Omental fat pad (tissue), 4 donors: ENCODE measurements around the gene FSIP2. TPM values are rescaled to one million over a fixed set of nuclear protein-coding genes. Genes with fewer than 3 reads are reported as not detected.

Source experiments
- ATAC-seq: fragments of 150-250 bp; one replicate; pipeline ENCODE4 v1.9.1; 2016; ENCODE audit warnings: mild to moderate bottlenecking, moderate library complexity; ENCODE audit not compliant: low FRiP score
- DNase-seq: peaks from one replicate; pipeline ENCODE4 v3.0.0-alpha.2; 2019; ENCODE audit warnings: low spot score
- total RNA-seq, 4 donors: library from RNA; depleted of rRNA; stranded (reverse); fragments of >200 nt; gene quantifications; one replicate each; pipeline ENCODE4 v1.1.0, GENCODE V29; 2016
- TF ChIP-seq, protein P1 (sequence below), 3 donors: fragments of 450-650 bp; IDR thresholded peaks; one replicate each; pipeline ENCODE4 v1.5.1; 2016 to 2017; ENCODE audit warnings: antibody characterized with exemption in 3 of 3, mild to moderate bottlenecking in 3 of 3, moderate library complexity in 2 of 3

FSIP2 gene
- total RNA-seq, 4 donors from 2014 or later = 0.24 to 1.3 (median 0.36) TPM

DNA sequence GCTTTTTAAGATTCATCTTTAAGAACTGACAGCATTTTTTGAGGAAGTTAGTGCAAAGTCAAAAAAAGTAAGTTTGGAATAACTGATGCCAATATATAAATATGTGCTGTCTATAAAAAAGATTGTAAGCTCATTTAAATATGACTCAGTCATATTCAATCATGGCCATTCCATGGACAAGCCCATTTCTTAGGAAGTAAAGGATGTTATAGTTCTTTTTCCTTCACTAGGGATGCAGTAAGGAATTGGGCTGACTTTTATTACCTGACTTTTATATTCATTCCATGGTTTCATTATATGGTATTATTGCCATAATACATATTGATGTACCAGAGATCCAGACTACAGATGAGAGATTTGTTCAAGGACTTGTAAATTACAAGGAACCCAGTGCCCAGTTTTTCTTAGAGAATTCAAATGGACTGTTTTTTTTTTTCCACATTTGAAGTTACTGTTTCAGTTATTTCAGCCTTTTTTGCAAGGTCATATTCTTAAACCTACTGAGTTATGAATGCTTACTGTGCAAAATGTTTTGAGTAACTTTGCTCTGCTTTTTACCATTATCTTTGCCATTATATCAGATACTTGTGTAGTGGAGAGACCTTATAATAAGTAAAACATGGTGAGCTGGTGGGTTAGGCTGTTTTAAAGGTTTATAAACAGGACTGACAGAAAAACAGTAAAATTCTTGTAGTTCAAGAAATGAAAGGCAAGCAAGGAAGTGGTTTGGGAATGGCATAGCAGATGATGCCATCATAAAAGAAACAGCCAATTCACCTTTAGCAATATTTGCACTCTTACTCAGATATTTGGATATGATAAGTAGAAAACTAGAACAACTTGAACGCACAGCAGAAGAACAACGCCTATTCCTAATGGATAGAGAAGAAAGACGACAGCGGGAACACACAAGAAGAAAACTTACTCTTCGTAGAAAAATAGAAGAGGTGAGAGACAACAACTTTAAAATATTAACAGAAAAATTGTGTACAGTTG, 7.6 kb downstream of the FSIP2 start:
- DNase-seq (no peak), ATAC-seq (no peak)
- TF ChIP-seq, protein P1, sequence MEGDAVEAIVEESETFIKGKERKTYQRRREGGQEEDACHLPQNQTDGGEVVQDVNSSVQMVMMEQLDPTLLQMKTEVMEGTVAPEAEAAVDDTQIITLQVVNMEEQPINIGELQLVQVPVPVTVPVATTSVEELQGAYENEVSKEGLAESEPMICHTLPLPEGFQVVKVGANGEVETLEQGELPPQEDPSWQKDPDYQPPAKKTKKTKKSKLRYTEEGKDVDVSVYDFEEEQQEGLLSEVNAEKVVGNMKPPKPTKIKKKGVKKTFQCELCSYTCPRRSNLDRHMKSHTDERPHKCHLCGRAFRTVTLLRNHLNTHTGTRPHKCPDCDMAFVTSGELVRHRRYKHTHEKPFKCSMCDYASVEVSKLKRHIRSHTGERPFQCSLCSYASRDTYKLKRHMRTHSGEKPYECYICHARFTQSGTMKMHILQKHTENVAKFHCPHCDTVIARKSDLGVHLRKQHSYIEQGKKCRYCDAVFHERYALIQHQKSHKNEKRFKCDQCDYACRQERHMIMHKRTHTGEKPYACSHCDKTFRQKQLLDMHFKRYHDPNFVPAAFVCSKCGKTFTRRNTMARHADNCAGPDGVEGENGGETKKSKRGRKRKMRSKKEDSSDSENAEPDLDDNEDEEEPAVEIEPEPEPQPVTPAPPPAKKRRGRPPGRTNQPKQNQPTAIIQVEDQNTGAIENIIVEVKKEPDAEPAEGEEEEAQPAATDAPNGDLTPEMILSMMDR (IDR thresholded peaks at IDR 0.05) = no peak

DNA sequence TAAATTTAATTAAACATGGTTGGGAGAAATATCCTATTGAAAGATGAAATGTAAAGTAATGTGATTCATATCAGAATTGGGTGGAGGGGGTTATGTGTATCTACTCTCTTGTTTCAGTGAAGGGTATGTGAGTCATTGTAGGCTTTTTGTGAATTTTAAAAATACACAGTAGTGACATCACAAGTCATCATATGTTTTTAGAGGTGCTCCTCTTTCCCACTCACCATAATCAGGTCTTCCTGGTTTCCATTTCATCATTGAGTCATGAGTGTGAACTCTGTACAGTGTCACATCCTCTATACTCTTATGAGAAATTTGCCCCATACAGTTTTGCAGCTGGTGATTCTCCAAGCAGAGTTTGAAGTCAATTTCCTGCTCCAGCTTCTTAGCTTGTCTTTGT, 18.8 kb downstream of the FSIP2 start:
- no peak for ATAC-seq
- no peak for DNase-seq
- TF ChIP-seq, protein P1 (IDR thresholded peaks at IDR 0.05) = no peak

DNA sequence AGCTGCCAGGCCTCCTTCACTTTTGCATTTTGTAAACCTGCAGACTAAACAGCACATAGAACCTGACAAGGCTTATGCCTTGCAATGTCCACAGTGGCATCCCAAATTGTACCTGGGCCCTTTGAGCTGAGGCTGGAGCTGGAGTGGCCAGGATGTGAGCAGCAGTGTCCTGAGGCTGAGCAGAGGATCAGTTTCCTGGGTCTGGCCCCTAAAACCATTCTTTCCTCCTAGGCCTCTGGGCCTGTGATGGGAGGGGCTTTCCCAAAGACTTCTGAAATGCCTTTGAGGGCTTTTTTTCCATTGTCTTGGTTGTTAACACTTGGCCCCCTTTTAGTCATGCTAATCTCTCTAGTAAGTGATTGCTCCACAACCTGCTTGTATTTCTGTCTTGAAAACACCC, 32.8 kb downstream of the FSIP2 start:
- TF ChIP-seq, protein P1 (IDR thresholded peaks at IDR 0.05) = no peak
- ATAC-seq = no peak

DNA sequence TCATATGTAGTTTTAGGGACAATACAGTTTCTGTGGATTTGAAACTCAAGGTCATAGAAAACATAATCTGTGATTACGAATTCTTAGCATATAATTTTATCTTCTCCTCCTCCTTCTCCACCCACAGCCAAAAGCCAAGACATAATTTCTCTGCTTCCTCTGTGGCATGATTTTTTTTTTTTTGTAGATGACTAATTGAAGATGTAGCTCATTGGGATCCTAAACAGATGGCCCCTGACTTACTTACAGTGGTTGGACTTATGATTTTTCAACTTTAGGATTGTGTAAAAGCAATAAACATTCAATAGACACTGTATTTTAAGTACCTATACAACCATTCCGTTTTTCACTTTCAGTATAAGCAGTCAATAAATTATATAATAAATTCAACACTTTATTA, 42.3 kb downstream of the FSIP2 start:
- no peak for ATAC-seq
- DNase-seq = no peak
- TF ChIP-seq, protein P1 (IDR thresholded peaks at IDR 0.05) = no peak

More for the DNA sequence above, 32.8 kb downstream of the FSIP2 start:
- no peak for DNase-seq

DNA sequence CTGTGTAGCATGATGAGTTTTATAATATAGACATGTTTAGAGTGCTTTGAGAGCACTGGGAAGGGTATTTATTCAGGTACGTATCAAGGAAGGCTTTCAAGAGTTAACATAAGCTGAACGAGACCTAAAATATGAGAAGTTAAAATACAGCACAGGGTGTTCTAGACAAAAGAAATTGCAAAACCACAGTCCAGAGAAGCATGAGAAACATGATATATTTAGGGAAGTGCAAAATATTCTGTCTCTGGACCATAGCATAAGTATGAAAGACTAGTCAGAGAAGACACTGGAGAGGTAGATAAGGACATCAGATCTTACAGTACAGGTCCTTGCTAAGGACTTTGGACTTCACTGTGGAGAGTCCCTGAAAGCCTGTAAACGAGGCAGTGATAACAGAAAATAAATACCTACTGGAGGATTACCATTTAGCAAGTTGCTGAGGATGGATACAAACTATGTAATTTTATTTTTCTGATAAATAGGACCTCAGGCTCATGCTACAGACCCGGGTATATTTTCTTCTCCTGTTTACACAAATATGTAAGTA, 43.7 kb downstream of the FSIP2 start:
- no peak for DNase-seq
- TF ChIP-seq, protein P1 (IDR thresholded peaks at IDR 0.05) = no peak
- no peak for ATAC-seq

DNA sequence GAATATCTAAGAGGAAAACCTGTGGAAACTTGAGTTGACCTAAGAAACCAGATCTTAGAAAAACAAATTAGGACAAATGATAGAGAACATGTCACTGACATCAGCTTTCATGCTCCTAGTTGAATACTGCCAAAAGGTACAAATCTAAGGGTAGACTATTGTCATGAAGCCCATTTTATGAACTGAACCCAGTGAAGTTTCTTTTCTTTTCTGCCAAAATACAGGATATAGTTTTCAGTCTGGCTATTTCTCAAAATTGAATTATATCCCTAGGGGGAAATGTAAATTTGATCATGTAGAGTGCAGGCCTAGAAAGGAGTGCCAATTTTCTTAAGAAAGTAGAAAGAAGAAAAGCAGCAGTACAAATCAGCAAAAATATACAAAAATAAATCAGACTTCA, 46.6 kb downstream of the FSIP2 start:
- TF ChIP-seq, protein P1 (IDR thresholded peaks at IDR 0.05) = no peak
- ATAC-seq (no peak), DNase-seq (no peak)
